HG03457 (cell line): ENCODE measurements around the gene RGS6.
"Not testable (repeated sequence)": the region's sequence is repeated elsewhere in the genome, so short reads cannot be mapped to it uniquely, and the experiment has no call there.

Source experiments
- ATAC-seq: cut with Tn5 transposase; IDR thresholded peaks from one replicate; pipeline ENCODE4 v1.9.1; 2021; ENCODE audit warnings: moderate number of reproducible peaks; ENCODE audit not compliant: unreplicated experiment

Gene RGS6

GRCh38 chr14:71932229-71932981, at the start of gene RGS6:
TSS of gene RGS6 (plus strand) at chr14:71932429.
- no peak for ATAC-seq

- no peak for ATAC-seq
Measured at GRCh38 chr14:71883094-71883493, 49.1 kb upstream of the RGS6 start.

GRCh38 chr14:71885301-71885700, 46.9 kb upstream of the RGS6 start:
- ATAC-seq: no peak

- ATAC-seq: not testable (repeated sequence)
Measured at GRCh38 chr14:71887802-71888201, 44.4 kb upstream of the RGS6 start.

- no peak for ATAC-seq
Measured at GRCh38 chr14:71890541-71890940, 41.7 kb upstream of the RGS6 start.

- ATAC-seq: no peak
Measured at GRCh38 chr14:71891185-71891584, 41.0 kb upstream of the RGS6 start.

- ATAC-seq: no peak
Measured at GRCh38 chr14:71891970-71892369, 40.3 kb upstream of the RGS6 start.

- no peak for ATAC-seq
Measured at GRCh38 chr14:71905031-71905430, 27.2 kb upstream of the RGS6 start.

- no peak for ATAC-seq
Measured at GRCh38 chr14:71905860-71906259, 26.4 kb upstream of the RGS6 start.

GRCh38 chr14:71907793-71908515, 24.3 kb upstream of the RGS6 start:
- no peak for ATAC-seq

GRCh38 chr14:71911669-71912068, 20.6 kb upstream of the RGS6 start:
- ATAC-seq: no peak

- no peak for ATAC-seq
Measured at GRCh38 chr14:71913342-71913741, 18.9 kb upstream of the RGS6 start.

- ATAC-seq: no peak
Measured at GRCh38 chr14:71918955-71919354, 13.3 kb upstream of the RGS6 start.

GRCh38 chr14:71923513-71923912, 8.7 kb upstream of the RGS6 start:
- ATAC-seq: no peak

- no peak for ATAC-seq
Measured at GRCh38 chr14:71931492-71932228, 569 bp upstream of the RGS6 start.

- no peak for ATAC-seq
Measured at GRCh38 chr14:71933001-71933587, 865 bp downstream of the RGS6 start.

- not testable (repeated sequence) for ATAC-seq
Measured at GRCh38 chr14:71938273-71938672, 6.0 kb downstream of the RGS6 start.

- ATAC-seq: not testable (repeated sequence)
Measured at GRCh38 chr14:71939344-71939743, 7.1 kb downstream of the RGS6 start.

GRCh38 chr14:71940500-71940899, 8.3 kb downstream of the RGS6 start:
- not testable (repeated sequence) for ATAC-seq

- ATAC-seq: not testable (repeated sequence)
Measured at GRCh38 chr14:71941616-71942015, 9.4 kb downstream of the RGS6 start.
